Stimulated activated CD8-positive, alpha-beta memory T cell treated with anti-CD3 and anti-CD28 coated beads, Interleukin-12 subunit alpha, Interleukin-12 subunit beta, amount 100 ng/mL, for 24 hours (primary cell): ENCODE data around the gene SGCD.

Experiments used
- DNase-seq: peaks from one replicate; pipeline ENCODE4 v3.0.0-alpha.2; 2020; ENCODE audit errors: extremely low read depth

Gene SGCD

GRCh38 chr5:156326718-156327259 lies at the start of gene SGCD:
Gene SGCD, plus strand, starts transcription at chr5:156327164.
- DNase-seq: no peak

- DNase-seq: no peak
These were observed 49.7 kb upstream of the SGCD start for GRCh38 chr5:156277290-156277689.

DNA sequence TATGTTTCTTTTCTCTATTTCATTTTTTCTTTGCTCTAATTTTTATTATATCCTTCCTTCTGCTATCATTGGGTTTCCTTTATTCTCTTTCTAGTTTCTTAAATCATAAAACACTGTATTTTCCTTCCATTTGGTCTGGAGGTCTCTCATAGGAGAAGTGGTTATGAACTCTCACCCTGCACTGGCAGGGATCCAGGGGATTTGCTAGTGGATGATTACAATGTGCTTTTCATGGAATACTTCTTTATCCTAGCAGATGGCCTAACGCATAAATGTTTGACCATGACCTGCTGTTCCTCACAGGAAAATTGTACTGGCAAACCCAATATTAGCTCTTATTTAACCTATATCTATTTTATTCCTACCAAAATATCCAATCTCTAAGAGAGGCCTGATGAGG lies 31.5 kb upstream of the SGCD start:
- DNase-seq: no peak

DNA sequence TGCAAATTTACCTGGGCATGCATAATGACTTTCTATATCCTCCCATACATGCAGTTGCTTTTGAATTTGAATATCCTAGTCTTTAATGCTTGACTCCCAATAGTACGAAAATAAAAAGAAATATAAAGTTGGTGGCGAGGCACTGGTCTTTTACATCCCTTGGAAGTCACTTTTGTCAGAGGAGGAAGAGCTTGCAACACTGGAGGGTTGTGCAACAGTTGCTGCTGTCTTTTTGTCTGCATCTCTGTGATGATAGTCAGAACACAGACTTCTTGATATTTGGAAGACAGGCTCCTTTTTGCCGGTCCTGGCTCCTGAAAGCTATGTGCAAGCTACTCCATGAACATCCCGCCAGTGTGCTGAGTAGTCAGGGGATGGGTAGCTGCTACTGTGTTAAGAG lies 16.8 kb upstream of the SGCD start:
- no peak for DNase-seq

DNA sequence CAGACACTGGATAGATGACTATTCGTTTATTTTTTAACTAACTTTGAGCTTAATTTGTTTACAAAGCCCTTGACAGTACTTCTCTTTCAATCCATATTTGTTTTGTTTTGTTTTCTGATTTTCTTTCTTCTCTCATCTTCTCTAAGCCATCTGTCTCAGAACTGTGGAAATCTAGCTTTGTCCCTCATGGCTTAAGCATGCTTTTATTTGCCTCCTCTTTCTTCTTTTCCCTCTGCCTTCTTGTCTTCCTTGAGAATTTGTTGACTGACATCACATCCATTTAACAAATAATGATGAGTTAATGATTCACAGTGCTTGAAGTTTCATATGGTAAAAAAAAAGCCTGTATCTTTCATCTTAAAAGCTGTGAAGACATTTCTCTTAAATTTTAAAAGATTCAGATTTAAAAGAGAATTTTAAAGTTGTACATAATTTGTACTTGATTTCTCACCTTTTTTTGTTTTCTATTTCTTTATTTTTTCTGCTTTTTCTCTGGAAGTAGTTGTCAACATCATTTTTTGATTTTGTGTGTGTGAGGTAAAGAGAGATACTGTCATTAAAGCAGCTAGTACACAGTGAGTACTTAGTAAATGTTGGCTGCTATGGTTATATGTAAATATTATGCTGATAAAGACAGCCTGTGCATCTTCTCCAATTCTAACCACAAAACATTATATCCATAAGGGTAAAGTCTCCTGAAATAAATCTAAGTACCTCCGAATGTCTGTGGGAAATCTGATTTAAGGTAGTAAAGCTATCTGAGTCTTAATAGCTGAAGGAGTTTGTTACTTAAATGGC lies 13.9 kb upstream of the SGCD start:
- DNase-seq: no peak

GRCh38 chr5:156314416-156314815 lies 12.5 kb upstream of the SGCD start:
- DNase-seq: no peak

GRCh38 chr5:156322666-156323065 lies 4.3 kb upstream of the SGCD start:
- DNase-seq: no peak

GRCh38 chr5:156327296-156327695 lies 332 bp downstream of the SGCD start:
- DNase-seq: no peak

DNA sequence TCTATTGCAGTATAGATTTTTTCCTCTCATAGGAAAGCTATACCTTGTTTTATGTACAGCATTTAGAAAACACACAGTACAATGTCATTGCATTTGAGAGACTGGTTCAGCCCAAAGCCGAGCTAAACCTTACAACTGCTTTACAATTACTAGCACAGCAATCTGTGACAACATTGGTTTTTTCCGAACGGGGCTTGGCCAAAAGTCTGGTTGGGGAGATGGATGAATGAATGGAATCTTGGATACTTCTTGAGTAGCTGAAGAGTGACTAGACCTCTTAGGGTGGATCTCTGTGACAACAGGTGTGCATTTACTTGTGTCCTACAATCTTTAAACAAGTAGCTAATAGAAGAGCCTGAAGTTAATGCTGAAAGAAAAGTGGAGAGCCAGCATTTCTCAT lies 1.2 kb downstream of the SGCD start:
- no peak for DNase-seq

- no peak for DNase-seq
These were observed 1.8 kb downstream of the SGCD start for GRCh38 chr5:156328766-156329165.

DNA sequence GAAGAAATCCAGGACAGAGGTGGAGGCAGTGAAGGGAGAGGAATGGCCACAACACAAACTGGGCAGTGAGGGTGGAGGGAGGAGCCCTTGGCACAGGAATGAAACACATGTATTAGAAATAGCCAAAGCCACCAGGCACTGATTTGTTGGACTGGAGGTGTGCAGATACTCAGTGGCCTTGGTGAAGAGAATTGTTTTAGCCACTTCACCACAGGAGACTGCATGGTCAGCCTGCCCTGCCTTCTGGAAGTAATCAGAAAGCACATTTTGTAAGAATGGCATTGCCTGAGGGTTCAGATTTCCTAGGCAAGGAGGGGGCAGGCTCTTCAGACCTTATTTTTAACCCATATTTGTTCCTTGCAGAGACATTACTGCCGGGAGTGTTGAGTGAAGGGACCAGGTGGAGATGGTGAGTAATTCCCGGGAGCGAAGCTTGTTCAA lies 2.2 kb downstream of the SGCD start:
- no peak for DNase-seq

GRCh38 chr5:156330141-156330870 lies 3.3 kb downstream of the SGCD start:
- no peak for DNase-seq

DNA sequence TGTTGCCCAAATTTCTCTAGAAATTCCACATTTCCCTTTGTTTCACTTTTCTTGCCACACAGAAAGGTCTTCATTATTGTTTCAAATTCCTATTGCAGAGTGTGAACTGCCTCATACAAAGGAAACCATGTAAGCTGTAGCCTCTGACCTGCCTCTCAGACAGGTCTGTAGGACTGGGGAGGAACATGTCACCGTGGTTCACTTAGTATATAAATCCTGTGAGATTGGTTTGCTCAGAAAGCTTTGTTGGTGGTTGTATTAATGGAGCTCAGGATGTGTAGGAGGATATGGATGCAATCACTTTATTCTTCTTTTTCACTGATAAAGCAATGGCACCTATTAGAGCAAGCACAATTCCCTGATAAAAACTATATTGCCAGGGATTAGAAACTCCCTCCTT lies 4.2 kb downstream of the SGCD start:
- DNase-seq: no peak

GRCh38 chr5:156331845-156332244 lies 4.9 kb downstream of the SGCD start:
- no peak for DNase-seq

DNA sequence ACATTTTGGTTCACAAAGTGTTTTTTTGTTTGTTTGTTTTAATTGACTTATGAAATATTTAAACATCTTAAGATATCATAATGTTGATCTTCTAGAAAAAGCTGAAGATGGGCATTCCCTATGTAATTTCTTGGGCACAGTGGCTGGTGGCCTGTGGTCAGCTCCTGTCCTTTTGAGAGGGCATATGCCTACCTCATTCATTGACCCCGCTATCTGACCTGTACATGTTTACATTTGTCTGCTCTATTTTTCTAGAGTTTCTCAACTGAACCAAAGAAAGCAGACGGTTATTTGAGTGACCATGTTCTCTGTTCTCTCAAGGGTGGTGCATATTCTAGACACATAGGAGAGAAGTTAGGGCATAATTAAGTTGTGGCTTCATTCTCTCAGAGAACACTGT lies 5.3 kb downstream of the SGCD start:
- no peak for DNase-seq

GRCh38 chr5:156339139-156339841 lies 12.3 kb downstream of the SGCD start:
- no peak for DNase-seq

DNA sequence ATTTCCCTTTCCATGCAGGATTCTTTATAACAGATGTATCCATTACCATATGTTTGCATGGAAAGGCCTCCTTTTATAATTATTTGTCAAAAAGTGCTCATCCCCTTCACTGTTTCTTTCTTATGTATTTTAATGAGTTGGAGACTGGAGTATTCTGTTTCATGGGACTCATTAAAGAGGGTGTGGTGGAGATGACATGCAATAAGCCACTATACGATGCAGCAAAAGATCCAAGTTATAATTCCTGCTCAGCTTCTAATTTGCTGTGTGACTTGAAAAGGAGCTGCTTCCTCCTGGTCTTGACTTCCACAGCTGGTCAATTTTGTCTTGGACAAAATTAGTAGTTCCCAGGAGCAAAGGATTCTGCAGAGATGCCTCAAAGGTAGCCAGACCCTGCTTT lies 13.9 kb downstream of the SGCD start:
- no peak for DNase-seq

GRCh38 chr5:156350256-156350655 lies 23.3 kb downstream of the SGCD start:
- no peak for DNase-seq

GRCh38 chr5:156351423-156351822 lies 24.5 kb downstream of the SGCD start:
- DNase-seq: no peak

DNA sequence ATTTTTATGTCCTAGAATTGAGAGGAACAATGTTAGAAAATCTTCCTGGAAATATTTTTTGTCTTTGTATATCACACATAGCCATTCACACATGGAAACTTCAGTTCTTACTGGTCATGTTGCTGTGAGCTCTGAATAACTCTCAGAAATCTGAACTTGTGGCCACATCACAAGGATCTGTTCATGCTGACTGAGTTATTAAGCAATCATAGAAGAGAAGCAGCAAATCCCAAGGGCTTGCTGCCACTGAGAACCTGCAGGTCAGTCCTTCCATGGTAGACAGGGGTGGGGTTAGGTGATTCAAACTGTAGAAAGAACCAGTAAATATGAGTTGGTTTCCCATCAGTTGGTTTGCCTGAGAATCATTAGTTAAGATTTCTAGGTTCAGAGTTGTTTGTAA lies 27.6 kb downstream of the SGCD start:
- DNase-seq: no peak

DNA sequence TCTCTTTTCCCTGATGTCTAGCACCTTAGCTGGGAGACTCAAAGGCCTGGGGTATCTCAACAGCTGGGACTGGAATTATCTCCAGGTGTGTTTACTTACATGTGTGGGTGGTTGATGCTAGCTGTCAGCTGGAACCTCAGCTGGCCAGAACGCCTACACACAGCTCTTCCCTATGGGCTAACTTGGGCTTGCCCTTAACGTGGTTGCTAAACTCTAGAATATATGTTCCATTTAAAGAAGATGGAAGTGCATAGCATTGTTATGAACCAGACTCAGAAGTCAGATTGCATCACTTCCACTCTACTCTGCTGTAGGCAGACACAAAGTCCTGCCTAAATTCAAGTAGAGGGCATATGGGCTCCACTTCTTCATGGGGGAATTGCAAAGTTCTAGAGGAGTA lies 29.3 kb downstream of the SGCD start:
- no peak for DNase-seq

- DNase-seq: no peak
These were observed 32.5 kb downstream of the SGCD start for GRCh38 chr5:156359476-156359875.
